Measurements from ENCODE around the gene ZNF132.
"Not testable (repeated sequence)": the region's sequence is repeated elsewhere in the genome, so short reads cannot be mapped to it uniquely, and the experiment has no call there.

Gene ZNF132

DNA sequence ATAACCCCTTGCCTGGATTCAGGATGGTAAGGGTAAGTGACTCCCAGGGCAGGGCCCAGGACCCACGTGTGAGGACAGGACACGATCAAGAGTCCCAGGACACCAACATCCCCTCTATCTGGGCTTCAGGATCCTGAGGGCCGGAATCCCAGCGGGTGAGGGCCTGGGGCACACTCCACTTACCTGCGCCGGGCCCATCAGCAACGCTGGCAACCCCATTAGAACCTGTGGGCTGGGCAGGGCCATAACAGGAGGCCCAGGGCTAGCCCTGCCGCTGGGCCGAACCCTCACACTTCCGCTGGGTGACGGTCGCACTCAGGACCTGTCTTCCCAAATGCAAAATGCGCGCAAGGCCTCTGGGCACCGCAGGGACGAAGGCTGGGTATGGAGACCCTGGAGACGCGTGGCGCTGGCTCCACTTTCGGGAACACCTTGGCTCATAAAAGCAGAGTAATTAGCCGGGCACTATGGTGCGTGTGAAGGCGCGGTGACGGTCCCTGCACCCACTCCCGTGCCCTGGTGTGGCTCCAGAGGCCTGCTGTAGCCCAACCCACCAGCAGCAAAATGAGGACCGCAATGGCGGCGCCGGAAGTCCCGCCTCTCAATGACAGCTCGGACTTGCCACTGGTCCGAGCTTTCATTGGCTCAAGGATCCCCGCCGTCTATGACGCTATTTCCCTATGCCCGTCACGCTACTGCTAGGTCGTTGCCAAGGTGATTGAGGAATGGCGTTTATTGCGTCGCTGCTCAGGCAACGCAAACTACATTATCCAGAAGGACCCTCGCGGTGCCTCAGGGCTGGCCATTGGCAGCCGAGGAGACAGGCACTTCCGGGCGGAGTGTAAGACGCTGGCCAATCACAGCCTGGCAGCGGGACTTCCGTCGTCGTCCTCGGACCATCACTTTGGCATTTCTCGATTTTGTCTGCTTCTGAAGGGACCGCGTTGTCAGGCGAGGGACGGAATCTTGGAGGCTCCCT is at the start of gene ZNF132:
Gene ZNF132 (minus strand): TSS at position 578 of the 979 bp plus-strand sequence. CDS start 332 bp downstream, at position 246.
- TF ChIP-seq, protein P1, sequence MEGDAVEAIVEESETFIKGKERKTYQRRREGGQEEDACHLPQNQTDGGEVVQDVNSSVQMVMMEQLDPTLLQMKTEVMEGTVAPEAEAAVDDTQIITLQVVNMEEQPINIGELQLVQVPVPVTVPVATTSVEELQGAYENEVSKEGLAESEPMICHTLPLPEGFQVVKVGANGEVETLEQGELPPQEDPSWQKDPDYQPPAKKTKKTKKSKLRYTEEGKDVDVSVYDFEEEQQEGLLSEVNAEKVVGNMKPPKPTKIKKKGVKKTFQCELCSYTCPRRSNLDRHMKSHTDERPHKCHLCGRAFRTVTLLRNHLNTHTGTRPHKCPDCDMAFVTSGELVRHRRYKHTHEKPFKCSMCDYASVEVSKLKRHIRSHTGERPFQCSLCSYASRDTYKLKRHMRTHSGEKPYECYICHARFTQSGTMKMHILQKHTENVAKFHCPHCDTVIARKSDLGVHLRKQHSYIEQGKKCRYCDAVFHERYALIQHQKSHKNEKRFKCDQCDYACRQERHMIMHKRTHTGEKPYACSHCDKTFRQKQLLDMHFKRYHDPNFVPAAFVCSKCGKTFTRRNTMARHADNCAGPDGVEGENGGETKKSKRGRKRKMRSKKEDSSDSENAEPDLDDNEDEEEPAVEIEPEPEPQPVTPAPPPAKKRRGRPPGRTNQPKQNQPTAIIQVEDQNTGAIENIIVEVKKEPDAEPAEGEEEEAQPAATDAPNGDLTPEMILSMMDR (IDR thresholded peaks at IDR 0.05; ENCODE audit: borderline replicate concordance, control extremely low read depth, extremely low read depth, insufficient read depth, missing control alignments) = no peak
- peak; percentile 98 for DNase-seq (ENCODE audit: low spot score)
- in situ Hi-C loops (cut with MboI; ENCODE audit: low sequenced_read_pairs, unreplicated experiment) = no loop called here

DNA sequence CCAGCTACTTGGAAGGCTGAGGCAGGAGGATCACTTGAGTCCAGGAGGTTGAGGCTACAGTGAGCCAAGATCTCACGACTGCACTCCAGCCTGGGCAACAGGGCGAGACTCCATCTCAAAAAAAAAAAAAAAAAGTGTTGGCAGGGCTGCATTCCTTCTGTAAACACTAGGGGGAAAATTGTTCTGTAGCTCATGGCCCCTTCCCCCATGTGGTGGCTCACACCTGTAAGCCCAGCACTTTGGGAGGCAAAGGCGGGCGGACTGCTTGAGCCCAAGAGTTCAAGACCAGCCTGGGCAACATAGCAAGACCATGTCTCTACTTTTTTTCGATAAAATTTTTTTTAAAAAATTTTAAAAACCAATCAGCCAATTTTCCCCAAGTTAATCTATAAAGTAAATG is 44.4 kb upstream of the ZNF132 start:
- in situ Hi-C loops (cut with MboI; ENCODE audit: low sequenced_read_pairs, unreplicated experiment); DNase-seq (ENCODE audit: low spot score): not testable (repeated sequence)

DNA sequence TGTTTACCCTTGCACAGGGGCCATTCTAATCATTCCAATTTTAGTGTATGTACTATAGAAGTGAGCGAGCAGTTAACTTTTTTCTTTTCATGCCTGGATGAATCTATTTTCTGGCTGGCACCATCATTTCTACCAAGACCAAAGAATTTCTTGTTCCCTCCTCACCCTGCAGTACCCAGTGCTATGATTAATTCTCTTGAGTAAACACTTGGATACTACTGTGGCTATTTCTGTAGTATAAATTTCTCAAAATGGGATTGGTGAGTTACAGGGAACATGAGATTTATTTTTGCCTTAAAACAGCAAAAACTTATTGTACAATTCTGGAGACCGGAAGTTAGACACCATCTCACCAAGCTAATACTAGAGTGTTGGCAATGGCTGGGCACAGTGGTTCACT is 43.8 kb upstream of the ZNF132 start:
- no peak for DNase-seq (ENCODE audit: low spot score)
- in situ Hi-C loops (cut with MboI; ENCODE audit: low sequenced_read_pairs, unreplicated experiment) = no loop called here
- TF ChIP-seq, protein P1 (IDR thresholded peaks at IDR 0.05; ENCODE audit: borderline replicate concordance, control extremely low read depth, extremely low read depth, insufficient read depth, missing control alignments) = no peak

DNA sequence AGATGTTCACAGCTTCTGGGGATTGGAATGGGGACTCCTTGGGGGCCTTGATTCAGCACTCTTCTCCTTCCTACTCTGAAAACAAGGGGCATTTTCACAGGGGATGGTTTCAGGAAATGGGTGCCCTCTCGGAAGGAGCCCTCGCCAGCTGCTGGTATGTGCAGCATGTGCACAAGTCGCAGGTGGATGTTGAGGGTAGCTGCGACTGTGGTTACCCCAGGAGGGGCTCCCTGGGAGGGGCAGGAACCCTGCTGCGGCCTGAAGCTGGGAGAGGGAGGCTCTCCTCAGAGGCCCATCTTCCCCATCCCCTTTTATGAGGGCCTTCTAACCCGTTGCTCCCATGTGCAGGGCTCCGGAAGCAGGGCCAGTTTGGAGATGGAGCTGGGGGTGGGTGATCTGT is 42.4 kb upstream of the ZNF132 start:
- in situ Hi-C loops (cut with MboI; ENCODE audit: low sequenced_read_pairs, unreplicated experiment) = no loop called here
- TF ChIP-seq, protein P1 (IDR thresholded peaks at IDR 0.05; ENCODE audit: borderline replicate concordance, control extremely low read depth, extremely low read depth, insufficient read depth, missing control alignments) = no peak
- DNase-seq (ENCODE audit: low spot score) = no peak

DNA sequence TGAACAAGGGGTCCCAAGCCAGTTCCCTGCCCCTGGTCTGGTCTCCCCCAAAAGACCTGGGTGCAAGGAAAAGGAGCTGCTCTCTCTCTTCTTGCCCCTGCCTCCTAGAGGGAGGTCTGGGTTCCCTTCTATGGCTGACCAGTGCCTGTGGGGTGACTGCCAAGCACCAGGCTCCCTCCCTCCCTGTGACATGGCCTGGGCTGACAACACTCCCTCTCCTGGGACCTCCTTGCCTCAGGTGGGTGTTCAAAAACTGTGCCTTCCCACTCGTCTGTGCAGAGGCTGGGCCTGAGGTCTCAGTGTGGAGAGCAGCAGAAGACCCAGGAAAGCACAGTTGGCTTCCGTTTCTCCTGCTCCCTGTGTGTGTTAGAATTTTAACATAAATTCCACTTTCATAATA is 40.9 kb upstream of the ZNF132 start:
- TF ChIP-seq, protein P1 (IDR thresholded peaks at IDR 0.05; ENCODE audit: borderline replicate concordance, control extremely low read depth, extremely low read depth, insufficient read depth, missing control alignments) = no peak
- DNase-seq (ENCODE audit: low spot score) = no peak
- in situ Hi-C loops (cut with MboI; ENCODE audit: low sequenced_read_pairs, unreplicated experiment) = no loop called here

DNA sequence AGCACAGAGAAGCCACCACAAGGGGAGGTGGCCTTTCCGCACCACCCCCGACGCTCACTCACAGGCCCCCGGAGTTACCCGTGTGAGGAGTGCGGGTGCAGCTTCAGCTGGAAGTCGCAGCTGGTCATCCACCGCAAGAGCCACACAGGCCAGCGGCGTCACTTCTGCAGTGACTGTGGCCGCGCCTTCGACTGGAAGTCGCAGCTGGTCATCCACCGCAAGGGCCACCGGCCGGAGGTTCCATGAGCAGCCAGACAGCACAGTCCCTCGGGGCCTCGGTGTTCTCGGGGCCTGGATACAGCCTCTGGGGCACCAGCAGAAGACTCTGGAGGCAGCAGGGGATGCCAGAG is 40.5 kb upstream of the ZNF132 start:
- TF ChIP-seq, protein P1 (IDR thresholded peaks at IDR 0.05; ENCODE audit: borderline replicate concordance, control extremely low read depth, extremely low read depth, insufficient read depth, missing control alignments) = no peak
- in situ Hi-C loops (cut with MboI; ENCODE audit: low sequenced_read_pairs, unreplicated experiment) = no loop called here
- no peak for DNase-seq (ENCODE audit: low spot score)

DNA sequence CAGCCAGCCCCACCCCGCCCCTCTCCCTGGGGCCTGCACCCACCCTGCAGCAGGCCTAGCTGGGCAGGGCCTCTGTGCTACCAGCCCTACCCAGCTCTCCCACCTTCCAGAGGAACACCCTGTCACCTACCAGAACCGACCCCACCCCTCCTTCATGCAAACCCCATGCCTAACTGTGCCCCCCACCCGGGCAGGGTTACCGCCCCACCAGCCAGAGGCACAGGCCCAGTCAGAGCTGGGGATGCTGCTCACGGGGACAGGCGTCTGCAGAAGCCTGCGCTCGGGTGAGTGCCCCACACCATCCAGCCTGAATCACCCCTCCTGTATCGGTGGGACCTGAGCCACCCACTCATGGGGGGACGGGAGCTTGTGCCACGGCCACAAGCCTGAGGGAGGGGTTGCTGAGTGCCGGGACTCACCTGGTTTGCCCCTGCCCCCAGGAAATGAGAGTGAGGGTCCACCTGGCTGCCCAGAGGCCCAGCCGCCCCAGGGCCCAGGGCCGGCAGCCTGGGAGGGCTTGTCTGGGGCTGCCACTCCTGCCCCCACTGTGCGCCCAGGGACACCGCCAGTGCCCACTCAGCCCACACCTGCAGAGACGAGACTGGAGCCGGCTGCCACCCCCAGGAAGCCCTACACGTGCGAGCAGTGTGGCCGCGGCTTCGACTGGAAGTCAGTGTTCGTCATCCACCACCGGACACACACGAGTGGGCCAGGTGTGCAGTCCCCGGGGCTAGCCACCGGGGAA is 40.0 kb upstream of the ZNF132 start:
- no peak for DNase-seq (ENCODE audit: low spot score)
- in situ Hi-C loops (cut with MboI; ENCODE audit: low sequenced_read_pairs, unreplicated experiment) = no loop called here
- TF ChIP-seq, protein P1 (IDR thresholded peaks at IDR 0.05; ENCODE audit: borderline replicate concordance, control extremely low read depth, extremely low read depth, insufficient read depth, missing control alignments) = no peak
